Large intestine (tissue), 3 donors: ENCODE data around the gene GNB5. TPM values are rescaled to one million over a fixed set of nuclear protein-coding genes. Genes with fewer than 3 reads are reported as not detected.
A peak's percentile ranks its signal among the peaks of the same experiment; 100 is the strongest.

ENCODE experiments used
- DNase-seq, 2 donors: peaks; one replicate each; pipeline versions ENCODE4 v3.0.0 to v3.0.0-alpha.2; 2013
- H3K27ac ChIP-seq: one replicate; pipeline ENCODE4 v1.5.1; 2013; ENCODE audit warnings: low read length
- H3K27me3 ChIP-seq: 2 replicates; pipeline ENCODE4 v1.6.1; 2013; ENCODE audit warnings: low read length; ENCODE audit not compliant: control insufficient read depth, insufficient read depth
- H3K36me3 ChIP-seq: 2 replicates; pipeline ENCODE4 v1.6.1; 2013; ENCODE audit warnings: low read length; ENCODE audit not compliant: control insufficient read depth, insufficient read depth
- H3K4me1 ChIP-seq: one replicate; pipeline ENCODE4 v1.6.1; 2013; ENCODE audit warnings: low read length; ENCODE audit not compliant: control insufficient read depth, insufficient read depth
- H3K4me3 ChIP-seq: one replicate; pipeline ENCODE4 v1.5.1; 2013; ENCODE audit warnings: low read length
- H3K9me3 ChIP-seq: one replicate; pipeline ENCODE4 v1.6.1; 2013; ENCODE audit warnings: mild to moderate bottlenecking, low read depth, low read length, moderate library complexity; ENCODE audit not compliant: control insufficient read depth
- WGBS: methylation state at CpG from one replicate; pipeline ENCODE4 v1.1.5; 2013; ENCODE audit warnings: low lambda C conversion rate; ENCODE audit not compliant: insufficient coverage; 5-methylcytosine and 5-hydroxymethylcytosine counted together
- polyA plus RNA-seq: library from polyadenylated mRNA; unstranded; fragments of 120-200 nt; gene quantifications from one replicate; pipeline ENCODE4 v1.2.1, GENCODE V29; 2013

Gene GNB5
- polyA plus RNA-seq, 1 donor: 7.9 TPM

DNA sequence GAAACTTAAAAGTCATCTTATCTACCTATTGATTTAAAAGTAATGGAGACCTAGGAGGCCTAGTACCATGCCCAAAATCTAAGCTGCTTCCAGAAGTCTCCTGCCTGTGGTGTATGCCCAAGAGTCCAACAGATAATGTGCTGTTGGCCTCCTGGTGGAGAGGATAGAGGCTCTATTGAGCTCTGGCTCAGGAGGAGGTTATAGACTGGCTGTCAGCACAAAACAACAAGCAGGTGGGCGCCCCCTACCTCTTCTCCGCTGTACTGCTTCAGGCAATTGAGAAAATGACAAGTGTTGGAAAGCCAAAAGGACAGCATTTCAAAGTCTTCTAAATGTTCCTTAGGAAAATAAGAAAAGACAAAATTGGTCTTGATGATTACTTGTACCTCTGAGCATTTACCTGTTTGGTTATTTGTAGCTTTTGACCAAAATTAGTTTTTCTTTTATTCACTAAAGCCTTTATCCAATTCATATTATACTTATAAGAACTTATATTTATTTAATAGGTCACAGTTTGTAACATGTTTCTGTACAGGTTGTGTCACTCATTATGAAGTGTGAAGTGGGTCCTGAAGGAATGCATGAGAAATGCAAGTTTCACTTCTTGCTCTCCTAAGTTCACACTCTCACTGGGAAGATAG is 17.2 kb upstream of the GNB5 start:
- H3K9me3 ChIP-seq: no peaks in the 10 kb centered on the region
- H3K36me3 ChIP-seq: peaks cover 34% of the 10 kb centered on the region
- DNase-seq: peak; percentile 39 to 44
- H3K4me1 ChIP-seq: no peaks in the 10 kb centered on the region
- no peak overlapping the region for H3K4me3 ChIP-seq
- 43% methylated on average over 1 of the region's 2 CpGs for WGBS
- no peak overlapping the region for H3K27ac ChIP-seq
- no peaks in the 10 kb centered on the region for H3K27me3 ChIP-seq

DNA sequence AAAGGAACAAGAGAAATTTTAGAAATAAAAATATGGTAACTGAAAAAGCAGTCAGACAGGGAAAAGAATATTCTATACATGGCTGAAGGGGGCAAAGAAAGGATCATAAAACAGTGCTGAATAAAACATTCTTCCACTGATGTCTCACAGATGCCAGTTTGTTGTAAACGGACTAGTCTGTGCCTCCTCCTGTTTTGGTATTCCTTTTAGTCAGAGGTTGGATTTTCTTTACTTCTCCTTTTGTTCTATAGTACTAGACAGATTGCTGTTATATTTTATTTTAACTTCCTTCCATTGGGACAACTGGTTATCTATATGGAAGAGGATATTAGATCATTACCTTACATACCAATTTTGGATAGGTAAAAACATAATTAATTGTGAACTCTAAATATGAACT is 16.0 kb upstream of the GNB5 start:
- Histone ChIP-seq H3K4me1 (no peaks in the 10 kb centered on the region), H3K9me3 (no peaks in the 10 kb centered on the region), H3K36me3 (peaks cover 22% of the 10 kb centered on the region), H3K4me3 (no peak overlapping the region), H3K27me3 (no peaks in the 10 kb centered on the region), H3K27ac (no peak overlapping the region)
- no peak for DNase-seq
- WGBS: 100% methylated on average over 1 of the region's 1 CpG

DNA sequence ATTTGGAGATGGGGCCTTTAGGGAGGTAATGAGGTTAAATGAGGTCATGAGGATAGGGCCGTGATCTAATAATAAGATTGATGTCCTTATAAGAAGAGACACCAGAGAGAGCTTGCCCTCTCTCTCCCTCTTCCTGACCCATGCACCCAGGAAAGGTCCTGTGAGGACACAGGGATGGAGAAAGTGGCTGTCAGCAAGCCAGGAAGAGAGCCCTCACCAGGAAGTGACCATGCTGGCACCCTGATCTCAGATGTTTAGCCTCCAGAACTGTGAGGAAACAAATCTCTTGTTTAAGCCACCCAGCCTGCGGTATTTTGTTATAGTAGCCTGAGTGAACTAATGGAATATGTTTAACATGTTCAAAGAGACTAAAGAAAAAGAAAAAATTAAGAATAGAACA is 15.3 kb upstream of the GNB5 start:
- H3K27ac ChIP-seq: no peak overlapping the region
- no peaks in the 10 kb centered on the region for H3K9me3 ChIP-seq
- no peak overlapping the region for H3K4me3 ChIP-seq
- 83% methylated on average over 1 of the region's 2 CpGs for WGBS
- no peaks in the 10 kb centered on the region for H3K27me3 ChIP-seq
- H3K4me1 ChIP-seq: no peaks in the 10 kb centered on the region
- DNase-seq: no peak
- peaks cover 16% of the 10 kb centered on the region for H3K36me3 ChIP-seq

DNA sequence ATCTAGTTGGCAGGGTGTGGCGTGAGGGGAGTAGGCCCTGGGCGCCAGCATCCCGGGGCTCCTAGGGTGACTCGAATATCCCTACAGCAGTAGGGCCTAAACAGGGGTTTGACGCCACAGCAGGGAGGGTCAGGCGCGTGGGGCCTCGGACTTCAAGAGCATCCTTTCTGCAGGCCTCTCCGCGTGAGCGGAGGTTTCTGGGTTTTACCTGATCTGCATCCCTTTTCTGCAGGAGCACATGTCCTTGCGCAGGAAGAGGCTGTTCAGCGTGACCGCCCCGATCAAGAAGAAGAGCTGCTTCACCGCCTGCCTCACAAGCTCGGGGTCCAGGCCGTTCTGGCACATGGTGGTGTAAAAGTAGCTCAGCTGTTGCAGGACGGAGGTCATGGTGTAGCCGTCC is 13.5 kb upstream of the GNB5 start:
- no CpG with 5 or more reads among the region's 20 CpGs for WGBS
- no peak for DNase-seq
- Histone ChIP-seq H3K9me3 (no peaks in the 10 kb centered on the region), H3K4me1 (no peaks in the 10 kb centered on the region), H3K27me3 (no peaks in the 10 kb centered on the region), H3K4me3 (no peak overlapping the region), H3K27ac (no peak overlapping the region), H3K36me3 (peaks cover 12% of the 10 kb centered on the region)

DNA sequence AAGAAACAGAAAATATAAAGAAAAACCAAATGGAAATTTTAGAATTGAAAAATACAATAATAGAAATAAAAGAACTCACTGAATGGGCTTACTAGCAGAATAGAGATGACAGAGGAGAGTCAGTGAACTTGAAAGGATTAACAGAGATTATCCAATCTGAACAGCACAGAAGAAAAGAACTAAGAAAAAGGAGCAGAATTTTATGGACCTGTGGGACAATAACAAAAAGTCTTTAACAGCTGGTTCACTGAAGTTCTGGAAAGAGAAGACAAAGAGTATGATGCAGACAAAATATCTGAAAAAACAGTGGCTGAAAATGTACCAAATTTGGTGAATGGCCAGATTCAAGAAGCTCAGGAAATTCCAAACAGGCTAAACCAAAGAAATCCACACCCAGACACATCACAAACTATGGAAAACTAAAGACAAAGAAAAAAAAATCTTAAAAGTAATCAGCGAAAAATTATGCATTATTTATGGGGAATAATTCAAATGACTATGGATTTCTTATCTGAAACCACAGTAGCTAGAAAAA is 9.7 kb upstream of the GNB5 start:
- Histone ChIP-seq H3K36me3 (peaks cover 12% of the 10 kb centered on the region), H3K27ac (no peak overlapping the region), H3K4me1 (no peaks in the 10 kb centered on the region), H3K4me3 (no peak overlapping the region), H3K27me3 (no peaks in the 10 kb centered on the region), H3K9me3 (no peaks in the 10 kb centered on the region)
- DNase-seq: no peak
- 100% methylated on average over 1 of the region's 1 CpG for WGBS

DNA sequence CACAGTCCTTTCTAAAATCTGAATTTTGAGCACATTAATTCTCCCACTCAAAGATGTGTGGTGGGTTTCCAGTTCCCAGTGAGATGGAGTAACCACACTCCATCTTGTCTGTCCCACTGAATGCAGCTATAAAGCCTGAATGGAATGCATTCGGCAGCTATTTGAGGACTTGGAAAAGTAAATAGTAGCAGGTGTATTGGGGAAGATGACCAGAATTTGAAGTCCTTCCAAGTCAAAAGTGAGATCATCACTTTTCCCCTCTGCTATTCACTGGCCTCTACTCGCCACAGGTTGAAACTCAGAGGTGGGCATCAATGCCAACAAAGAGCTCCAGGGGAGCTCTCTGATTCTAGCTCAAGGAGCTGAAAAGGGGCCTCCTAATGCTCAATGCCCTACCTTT is 8.1 kb upstream of the GNB5 start:
- Histone ChIP-seq H3K4me3 (no peak overlapping the region), H3K9me3 (no peaks in the 10 kb centered on the region), H3K27me3 (no peaks in the 10 kb centered on the region), H3K4me1 (no peaks in the 10 kb centered on the region), H3K27ac (no peak overlapping the region), H3K36me3 (peaks cover 3% of the 10 kb centered on the region)
- WGBS: no CpG with 5 or more reads among the region's 2 CpGs
- DNase-seq: no peak

DNA sequence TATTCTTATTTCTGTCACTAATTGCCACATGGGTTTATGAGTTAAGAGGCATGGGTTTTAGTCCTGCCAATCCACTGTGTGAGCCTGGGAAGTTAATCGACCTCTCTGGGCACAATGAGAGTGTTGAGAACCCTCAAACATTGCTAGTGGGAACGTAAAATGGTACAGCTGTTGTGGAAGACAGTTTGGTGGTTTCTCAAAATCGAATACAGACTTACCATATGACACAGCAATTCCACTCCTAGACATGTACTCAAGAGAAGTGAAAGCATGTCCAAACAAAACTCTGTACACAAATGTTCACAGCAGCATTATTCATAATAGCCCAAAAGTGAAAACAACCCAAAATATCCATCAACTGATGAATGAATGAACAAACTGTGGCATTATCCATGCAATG is 5.7 kb upstream of the GNB5 start:
- no peaks in the 10 kb centered on the region for H3K4me1 ChIP-seq
- H3K36me3 ChIP-seq: no peaks in the 10 kb centered on the region
- no peaks in the 10 kb centered on the region for H3K9me3 ChIP-seq
- no peaks in the 10 kb centered on the region for H3K27me3 ChIP-seq
- WGBS: no CpG with 5 or more reads among the region's 3 CpGs
- DNase-seq: no peak
- H3K4me3 ChIP-seq: no peak overlapping the region
- no peak overlapping the region for H3K27ac ChIP-seq

DNA sequence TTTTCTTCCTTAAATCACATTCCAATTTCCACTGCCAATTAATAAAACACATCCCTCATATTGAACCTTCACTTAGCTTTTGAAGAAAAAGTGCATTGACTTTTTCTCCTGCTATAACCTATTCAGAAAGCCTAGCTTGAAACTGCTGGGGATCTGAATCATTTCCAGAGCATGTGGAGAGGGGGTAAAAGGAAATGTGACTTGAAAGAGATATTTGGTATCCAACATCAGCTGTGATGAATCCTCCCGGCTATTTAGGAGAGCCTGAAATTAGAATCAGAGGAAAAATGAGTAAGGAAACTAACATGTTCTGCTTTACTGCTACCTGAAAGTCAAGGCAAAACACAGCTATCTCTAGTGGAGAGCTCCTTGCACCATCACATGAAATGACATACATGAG is 2.6 kb upstream of the GNB5 start:
- no peak overlapping the region for H3K27ac ChIP-seq
- H3K4me1 ChIP-seq: no peaks in the 10 kb centered on the region
- no peaks in the 10 kb centered on the region for H3K27me3 ChIP-seq
- no peaks in the 10 kb centered on the region for H3K9me3 ChIP-seq
- no peaks in the 10 kb centered on the region for H3K36me3 ChIP-seq
- WGBS: no CpG with 5 or more reads among the region's 1 CpG
- DNase-seq: no peak
- no peak overlapping the region for H3K4me3 ChIP-seq

DNA sequence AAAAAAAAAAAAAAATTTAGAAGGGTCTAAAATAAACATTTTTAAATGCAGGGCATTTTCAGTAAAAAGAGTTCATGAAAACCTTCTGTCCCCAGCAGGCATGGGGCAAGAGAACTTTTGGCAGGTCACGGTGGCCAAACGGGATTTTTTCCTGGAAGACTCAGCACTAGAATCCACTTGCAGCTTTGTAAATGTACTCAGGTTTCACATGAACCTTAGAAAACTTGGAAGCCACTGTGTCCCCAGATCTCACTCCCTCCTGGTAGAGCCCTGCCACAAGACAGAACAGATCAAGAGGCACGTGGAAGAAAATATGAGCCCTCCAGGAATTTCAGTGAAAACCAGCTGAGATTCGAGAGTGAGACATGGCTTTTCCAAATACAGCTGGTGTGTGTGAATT is 2.1 kb upstream of the GNB5 start:
- no peaks in the 10 kb centered on the region for H3K4me1 ChIP-seq
- WGBS: no CpG with 5 or more reads among the region's 4 CpGs

DNA sequence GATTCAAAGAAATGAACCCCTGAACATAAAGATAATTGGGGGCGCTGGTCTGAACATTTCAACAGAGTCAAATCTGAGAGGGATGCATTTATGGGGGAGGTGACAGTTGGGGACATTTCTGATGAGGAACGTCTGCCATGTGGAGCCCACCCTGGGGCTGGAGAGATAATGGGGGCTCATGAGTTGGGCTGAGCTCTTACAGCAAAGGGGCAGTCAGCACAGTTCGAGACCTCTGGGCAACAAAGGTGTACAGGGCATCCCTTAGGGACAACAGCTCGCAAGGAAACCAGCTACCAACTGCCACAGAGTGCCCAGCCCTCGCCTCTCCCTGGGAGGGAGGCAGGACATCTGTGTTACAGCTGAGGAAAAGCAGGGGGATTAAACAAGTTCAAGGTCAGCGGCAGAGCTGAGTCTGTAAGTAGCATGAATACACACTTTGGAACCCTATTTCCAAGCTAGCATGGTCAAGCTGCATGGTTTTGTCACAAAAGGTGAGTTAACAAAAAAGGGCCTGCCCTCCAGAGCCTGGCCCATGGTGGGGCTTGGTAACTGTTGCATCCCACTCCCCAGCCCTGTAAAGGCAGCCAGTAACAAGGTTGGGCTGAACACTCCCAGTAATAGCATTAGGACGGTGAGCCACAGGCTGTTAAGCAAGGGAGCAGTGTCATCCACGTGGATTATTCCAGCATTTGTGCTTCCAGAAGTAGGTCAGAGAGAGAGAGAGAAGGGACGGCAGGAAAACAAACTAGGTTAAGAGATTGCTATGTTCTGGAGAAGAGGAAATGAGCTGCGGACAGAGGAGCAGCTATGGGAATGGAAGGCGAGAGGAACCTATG is 4.3 kb downstream of the GNB5 start:
- WGBS: 84% methylated on average over 5 of the region's 11 CpGs
- H3K9me3 ChIP-seq: no peaks in the 10 kb centered on the region
- no peaks in the 10 kb centered on the region for H3K36me3 ChIP-seq
- no peak overlapping the region for H3K4me3 ChIP-seq
- no peak overlapping the region for H3K27ac ChIP-seq
- no peak for DNase-seq
- peaks cover 6% of the 10 kb centered on the region for H3K4me1 ChIP-seq
- no peaks in the 10 kb centered on the region for H3K27me3 ChIP-seq

More for the DNA sequence above, 2.1 kb upstream of the GNB5 start:
- Histone ChIP-seq H3K27ac (no peak overlapping the region), H3K36me3 (no peaks in the 10 kb centered on the region), H3K27me3 (no peaks in the 10 kb centered on the region), H3K9me3 (no peaks in the 10 kb centered on the region), H3K4me3 (no peak overlapping the region)
- no peak for DNase-seq
